Right forelimb (tissue), 1 donor: ENCODE data around the gene PAK1.
A peak's percentile ranks its signal among the peaks of the same experiment; 100 is the strongest.

ENCODE experiments used
- DNase-seq: peaks from one replicate; pipeline ENCODE4 v3.0.0-alpha.2; 2018

Gene PAK1

DNA sequence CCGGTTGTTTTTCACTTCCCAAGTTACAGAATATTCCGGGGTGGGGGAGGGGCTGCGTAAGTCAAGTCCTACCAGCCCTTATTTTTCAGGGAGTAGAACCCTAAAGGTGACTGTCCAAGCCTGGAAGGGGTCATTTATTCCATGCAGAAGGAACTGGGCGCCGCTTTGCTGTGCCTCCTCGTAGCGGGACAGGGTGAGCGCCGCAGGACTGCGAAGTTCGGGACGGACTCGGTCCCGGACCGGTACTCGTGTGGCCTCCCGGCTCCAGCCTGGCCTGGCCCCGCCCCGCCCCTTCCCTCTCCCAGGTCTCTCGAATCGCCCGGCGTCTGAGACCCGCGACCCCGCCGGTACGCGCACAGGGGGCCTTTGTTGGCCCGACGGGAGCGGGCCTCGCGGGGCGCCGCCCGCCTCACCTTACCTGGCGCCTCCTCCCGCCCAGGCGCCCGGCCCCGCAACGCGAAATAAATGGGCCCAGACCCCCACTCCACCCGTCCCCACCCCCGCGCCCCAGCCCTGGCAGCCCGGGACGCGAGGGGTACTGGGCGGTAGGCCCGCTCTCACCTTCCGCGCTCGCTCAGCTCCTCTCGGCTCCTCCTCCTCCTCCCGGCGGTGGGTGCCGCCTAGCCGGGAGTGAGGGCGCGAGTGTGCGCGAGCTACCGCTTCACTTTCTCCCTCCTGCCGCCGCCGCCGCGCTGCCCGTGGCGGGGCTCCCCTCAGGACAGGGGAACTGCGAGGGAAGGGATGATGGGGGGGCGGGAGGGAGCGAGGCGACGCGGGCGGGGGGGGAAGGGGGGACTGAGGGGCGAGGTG, 698 bp downstream of the PAK1 start:
- peak; percentile 61 for DNase-seq

DNA sequence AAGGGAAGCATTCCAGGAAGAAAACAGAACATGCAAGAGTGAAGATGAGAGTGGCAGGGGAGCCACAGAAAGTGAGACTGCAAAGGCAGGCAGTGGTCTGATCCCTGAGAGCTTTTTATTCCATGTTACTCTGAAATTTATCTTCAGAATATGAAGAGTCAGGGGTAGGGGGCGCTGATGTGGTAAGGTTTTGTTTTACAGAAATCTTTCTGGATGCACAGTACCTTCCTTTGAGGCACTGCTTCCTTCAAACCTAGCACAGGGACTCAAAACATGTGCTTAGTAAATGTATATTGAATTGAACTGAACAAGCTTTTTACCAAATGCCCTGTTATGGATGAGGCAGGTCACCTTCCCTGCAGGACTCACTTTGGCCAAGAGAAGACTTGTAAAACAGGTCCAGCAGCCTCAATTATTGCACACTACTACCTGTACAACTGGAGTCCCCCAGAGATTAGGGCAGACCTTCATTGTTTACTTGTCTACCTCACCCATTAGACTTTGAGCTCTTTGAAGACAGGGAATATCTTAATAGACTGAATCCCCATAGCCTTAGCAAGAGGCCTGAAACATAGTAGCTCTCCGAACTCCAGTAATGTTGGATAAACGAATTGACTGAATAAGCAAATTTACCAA, 2.2 kb downstream of the PAK1 start:
- no peak for DNase-seq

DNA sequence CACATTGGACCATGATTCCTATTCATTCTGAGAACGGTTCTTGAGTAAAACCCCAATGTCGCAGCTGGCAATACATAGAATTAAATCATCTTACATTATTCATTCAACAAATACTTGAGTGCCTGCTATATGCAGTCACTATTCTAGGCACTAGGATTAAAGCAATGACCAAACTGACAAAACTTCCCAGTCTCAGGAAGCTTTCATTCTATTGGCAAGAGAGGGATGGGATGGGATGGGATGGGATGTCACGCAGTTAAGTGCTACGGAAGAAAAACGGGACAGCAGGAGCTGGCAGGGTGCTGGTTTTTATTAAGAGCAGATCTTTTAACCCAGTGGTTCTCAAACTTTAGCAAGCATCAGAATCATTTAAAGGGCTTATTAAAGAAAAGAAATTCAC, 2.9 kb downstream of the PAK1 start:
- DNase-seq, result no peak

DNA sequence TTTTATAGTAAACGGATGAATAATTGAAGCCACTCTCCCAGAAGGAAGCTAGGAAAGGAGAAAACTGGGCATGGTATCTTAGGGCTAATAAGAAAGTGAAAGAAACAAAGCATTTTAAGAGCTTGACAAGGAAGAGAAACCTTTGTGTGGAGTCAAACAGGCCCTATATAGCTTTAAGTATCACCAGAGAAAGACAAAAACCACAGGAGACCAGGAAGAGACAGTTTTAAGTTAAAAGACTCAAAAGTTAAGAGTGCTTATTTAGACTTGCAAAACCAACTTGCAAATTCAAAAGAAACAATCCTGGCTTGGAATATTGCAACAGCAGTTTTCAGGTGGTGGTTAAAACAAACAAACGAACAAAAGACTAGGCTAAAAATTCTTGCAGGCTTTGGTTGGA, 3.4 kb downstream of the PAK1 start:
- DNase-seq, result no peak

DNA sequence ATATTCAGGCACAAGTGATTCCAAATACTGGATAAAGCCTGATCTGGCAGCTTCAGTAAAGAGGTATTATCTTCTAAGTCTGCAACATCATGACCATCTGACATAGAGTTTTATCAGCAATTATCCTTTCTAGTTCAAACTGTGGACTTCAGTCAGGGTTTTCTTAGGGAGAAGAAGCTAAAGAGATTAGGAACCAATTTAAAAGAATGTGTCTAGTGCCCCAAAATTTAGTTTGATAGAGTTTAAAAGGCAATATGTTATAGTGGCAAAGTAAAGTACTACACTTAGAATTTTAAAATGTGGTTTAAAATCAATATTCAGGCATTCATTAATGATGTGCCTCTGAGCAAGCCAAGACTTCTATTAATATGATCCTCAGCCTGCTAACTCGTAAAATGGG, 5.4 kb downstream of the PAK1 start:
- no peak for DNase-seq

DNA sequence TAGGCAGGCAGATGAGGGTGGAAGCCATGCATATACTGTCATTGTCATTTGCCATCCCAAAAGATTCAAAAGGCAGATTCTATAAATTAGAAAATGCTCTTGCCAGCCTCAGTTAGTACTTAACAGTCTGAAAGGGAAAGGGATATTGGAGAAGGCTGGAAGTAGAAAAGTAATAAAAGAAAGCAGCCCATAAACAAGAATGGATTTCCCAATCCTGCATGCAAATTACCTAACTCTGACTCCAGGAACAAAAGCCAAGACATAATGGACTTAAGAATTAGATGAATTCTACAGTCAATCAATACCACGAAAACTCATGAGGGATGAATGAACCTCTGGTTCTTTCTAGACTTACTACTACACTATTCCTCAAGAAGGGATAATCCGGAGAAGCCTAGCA, 5.9 kb downstream of the PAK1 start:
- DNase-seq, result no peak

DNA sequence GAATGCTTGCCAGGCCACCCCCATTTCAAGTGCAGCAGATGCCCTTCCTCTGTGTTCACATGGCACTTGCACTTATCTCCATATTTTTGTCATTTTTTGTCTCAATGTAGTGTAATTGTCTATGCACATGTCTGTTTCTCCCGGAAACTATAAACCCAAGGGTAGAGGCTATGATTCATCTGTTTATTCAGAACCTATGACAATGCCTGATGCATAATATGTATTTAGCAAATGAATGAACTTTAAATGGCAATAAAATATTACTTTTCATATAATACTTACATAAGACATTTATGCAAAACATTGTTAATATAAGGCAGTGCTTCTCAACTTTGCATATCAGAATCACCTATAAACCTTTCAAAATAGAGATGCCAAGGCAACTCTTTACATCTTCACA, 6.7 kb downstream of the PAK1 start:
- no peak for DNase-seq

DNA sequence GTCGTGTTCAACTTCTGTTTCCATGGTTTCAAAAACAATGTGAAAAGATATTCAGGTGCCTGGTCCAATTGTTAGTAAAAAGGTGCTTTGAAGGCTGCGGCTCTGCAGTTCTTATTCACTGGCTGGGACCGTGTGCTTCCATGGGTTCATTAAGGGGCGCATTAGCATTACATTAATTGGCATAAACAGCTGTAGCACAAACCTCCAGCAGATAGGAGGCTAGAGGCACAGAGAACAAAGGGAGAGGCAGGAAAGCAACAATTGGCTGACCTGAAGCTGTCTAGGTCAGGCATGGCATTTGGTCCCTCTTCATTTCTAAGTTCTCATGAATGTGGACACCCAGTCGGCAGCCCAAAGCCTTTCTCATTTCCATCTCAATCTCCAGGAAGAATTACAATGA, 16.6 kb downstream of the PAK1 start:
- DNase-seq, result no peak

DNA sequence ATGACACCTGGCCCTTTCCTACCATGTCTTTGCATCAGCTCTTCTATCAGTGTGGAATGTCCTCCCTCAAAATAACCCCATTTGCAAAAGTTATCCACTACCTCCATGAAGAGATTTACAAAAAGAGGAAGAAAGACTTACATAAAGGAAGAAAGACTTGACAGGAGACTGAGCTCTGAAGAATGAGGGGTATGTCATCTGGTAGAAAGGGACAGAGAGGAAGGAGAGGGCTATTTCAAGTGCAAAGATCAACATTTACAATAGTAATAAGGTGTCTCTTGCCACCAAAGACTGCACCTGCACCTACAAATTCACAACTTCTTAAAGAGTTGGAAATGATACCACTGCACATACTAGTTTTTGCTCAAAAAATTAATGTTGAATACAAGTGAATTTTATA, 18.2 kb downstream of the PAK1 start:
- no peak for DNase-seq

DNA sequence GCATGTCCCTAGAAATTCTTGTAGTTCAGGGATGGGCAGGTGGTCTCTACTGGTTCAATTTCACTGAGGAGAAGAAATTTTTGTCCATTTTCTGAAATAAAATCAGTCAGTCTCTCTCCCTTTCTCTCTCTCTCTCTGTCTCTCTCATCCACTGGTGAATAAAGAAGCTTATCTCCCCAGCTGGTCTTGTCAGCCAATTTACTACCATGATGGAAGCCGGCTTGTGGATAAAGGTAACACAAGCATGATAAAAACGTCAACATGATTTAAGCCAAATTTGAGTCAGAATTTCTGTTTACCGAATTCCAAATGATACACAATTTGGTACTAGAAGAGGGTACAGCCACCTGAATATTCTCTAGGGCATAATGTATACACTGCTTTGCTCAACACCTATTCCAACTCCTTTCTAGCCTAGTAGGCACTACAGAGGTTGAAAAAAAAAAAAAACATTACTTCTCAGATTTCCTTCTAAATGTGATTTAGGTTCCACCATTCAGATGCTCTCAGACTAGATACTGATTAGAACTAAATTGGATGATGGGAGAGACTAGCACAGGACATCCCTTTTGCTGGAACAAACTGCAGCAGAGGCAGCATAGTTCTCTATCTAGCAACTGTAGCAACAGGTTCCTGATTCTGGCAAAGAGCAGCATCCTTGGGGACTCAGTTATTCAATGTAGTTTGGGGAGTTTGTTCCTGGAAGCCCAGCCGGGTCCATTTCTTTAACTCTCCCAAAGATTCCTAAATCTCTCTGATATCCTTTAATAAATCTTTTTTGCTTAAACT, 18.8 kb downstream of the PAK1 start:
- no peak for DNase-seq

DNA sequence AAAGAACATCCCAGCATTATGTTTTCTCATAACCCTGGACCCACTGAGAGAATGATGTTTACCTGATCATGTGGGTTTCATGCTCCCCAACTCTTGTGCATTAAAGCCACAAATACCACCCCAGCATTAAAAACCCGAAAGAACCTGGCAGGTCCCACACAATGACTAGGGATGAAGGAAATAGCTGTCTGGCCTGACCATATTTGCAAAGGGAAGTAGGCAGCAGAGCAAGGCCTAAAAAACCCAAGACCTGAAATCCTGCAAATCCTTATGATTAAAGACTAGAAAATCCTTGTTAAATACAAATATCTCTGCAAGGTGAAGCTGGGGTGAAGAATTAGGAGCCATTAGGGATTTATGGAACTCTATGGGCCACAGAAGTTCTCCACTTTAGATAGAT, 23.7 kb downstream of the PAK1 start:
- DNase-seq, result no peak

DNA sequence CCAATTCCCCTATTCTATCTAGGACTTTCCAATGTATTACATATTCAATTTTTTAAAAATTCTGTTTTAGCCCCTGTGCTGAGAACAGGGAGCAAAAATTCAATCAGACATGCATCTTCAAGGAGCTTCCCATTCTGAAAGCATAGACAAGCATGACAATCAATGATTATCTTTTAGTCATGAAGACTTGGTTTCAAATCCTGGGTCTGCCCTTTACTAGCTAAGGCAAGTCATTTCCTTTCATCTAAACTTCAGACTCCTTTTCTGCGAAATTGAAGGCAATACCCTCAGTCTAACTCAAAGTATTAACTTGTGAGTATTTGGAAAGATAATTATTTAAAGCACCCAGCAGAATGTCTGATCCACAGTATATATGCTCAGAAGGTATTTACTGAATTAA, 24.1 kb downstream of the PAK1 start:
- no peak for DNase-seq

DNA sequence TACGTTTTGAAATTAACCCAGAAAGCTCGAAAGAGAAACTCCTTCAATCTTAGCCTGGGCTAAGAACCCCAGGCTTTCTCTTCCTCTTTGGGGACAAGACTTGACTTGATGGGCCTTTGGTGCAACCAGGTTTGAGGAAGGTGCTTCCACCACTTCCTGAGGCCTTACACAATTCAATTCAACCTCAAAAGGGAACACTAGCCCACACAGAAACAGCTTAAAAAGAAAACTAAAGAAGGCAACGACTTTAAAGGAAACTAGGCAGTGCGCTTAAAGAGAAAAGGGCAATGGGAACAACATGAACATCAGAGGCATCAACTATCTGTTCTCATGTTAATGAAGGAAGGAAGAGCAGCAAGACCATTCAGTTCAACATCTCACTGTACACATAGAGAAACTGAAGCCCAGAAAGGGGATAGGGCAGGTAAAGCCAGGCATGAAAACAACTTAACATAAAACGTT, 24.8 kb downstream of the PAK1 start:
- no peak for DNase-seq

DNA sequence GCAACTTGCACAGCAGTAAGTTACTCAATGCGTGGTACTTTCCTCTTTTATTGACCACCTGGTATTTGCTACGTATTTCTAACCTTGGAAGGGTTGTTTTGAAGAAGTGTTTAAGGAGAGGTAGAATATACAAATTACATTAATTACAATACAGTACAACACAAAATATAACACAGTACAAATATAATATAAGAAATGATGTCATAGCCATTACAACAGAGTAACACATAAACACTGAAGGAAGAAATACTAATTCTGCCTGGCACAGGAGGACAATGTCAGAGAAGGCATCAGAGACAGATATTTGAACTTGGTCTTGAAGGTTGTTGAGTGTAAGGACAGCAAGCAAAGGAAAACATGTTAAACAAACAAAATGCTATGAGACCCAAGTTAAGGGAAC, 25.6 kb downstream of the PAK1 start:
- DNase-seq, result no peak

DNA sequence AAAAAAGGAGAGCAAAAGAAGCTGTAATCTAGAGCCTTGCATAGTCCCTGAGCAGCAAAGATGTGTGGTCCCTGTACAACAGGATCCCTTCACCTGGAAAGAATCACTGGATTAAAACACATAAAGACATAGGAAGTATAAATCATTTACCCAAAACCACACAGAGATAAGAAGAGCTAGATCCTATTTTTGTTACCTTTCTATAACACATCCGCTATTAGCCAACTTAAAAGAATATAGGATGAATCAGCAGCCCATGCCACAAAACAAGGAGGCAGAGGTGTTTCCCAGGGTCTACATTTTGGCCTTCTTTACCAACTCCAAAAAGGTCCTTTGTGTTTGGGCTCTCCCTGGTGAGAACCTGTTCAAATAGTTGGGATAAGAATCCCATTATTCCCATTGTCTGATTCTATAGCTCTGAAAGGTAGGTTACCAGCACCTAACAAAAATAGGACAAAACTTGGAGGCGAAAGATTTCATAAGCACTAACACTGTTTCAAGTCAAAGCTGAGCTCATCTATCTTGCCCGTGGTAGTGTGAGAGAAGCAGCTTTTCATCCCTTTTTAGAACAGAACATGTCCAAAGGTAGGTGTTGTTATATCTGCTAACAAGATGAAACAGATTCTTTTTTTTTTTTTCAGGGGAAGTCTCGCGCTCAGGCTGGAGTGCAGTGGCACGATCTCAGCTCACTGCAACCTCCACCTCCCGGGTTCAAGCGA, 26.8 kb downstream of the PAK1 start:
- no peak for DNase-seq

DNA sequence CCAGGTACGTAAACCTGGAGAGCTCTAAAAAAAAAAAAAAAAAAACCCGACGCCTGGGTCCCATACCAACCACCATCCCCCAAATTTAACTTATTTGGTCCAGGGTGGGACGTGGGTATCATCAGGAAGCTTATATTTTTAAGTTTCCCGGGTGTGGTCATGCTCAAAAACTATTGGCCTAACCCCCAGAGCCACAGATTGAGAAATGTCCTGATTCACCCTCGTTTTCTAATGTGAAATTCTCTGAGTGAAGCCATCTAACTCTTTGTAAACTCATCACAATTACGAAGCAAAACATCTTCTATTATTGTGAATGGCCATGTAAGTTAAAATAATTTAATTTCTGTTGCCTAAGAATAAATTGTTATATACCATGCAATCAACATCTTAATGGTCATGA, 29.6 kb downstream of the PAK1 start:
- no peak for DNase-seq

DNA sequence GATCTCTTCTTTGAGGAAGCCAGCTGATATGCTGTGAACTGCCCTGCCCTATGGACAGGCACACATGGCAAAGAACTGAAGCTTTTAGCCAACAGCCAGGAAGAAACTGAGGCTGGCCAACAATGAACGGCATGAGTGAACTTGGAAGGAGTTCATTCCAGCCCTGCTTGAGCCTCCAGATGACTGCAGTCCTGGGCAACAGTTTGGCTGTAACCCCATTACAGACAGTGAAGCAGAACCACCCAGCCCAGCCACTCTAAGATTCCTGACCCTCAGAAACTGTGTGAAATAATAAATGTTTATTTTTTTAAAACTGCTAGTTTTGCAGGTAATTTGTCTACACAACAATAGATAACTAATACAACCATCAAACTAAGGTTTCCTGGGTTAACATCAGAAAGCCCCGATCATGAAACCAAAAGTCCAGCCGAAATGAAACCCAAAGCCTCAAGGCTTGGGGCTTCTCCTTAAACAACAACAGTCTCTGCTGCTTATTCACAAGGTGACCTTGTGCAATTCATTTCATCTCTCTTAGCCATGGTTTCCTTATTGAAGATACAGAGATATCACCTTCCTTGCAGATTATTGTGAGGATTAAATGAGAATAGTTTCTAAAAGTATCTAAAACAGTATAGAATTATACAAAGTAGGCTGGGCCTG, 31.4 kb downstream of the PAK1 start:
- DNase-seq, result no peak

DNA sequence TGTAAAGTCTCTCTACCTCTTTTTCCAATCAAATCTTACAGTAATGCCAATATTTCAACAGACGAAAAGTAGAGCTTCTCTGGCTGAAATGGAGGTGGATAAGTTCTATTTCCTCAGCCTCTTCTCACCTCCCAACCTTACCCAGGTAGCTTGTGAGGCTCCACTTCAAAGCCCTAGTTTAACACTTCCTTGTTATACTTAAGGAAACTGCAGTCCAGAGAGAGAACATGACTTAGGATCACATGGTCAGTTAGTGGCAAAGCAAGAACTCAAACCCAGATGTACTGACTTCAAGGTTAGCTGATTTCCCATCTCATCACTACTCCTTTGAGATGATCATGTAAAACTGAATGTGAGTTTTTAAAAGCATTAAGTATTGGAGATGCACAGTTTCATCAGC, 32.5 kb downstream of the PAK1 start:
- DNase-seq, result no peak

DNA sequence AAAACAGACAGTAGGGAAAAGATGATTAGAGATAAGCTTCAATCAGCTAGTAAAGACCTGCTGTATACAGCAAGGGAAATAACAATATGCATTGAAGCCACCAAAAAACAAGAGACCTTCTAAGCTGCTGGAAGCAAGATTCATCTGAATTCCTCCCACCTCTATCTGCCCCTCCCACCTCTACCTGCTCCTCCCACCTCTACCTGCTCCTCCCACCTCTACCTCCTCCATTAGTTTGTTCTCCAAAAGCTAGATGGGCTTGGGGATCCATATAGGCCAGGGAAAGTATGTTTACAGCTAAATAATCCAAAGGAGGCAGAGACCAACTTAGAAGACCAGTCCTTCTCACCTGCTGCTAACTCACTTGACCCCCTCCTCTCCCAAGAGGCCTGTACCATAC, 33.2 kb downstream of the PAK1 start:
- DNase-seq, result no peak

DNA sequence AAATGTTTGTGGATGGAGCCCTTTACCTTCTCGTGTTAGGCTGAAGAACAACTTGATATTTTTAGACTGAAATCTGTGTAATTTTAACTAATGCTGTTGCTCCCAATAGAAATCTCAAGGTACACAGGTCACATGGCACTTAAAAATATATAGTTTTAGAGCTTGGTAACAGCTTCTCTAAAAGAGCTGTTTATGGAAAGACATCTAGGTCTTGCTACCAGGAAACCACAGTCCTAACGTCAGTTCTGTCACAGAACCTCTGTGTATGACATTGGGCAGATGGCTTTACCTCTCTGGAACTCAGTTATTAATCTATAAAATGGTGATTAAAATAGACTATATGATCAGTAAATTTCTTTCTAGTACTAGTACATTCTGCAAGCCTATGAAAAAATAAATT, 35.4 kb downstream of the PAK1 start:
- no peak for DNase-seq

DNA sequence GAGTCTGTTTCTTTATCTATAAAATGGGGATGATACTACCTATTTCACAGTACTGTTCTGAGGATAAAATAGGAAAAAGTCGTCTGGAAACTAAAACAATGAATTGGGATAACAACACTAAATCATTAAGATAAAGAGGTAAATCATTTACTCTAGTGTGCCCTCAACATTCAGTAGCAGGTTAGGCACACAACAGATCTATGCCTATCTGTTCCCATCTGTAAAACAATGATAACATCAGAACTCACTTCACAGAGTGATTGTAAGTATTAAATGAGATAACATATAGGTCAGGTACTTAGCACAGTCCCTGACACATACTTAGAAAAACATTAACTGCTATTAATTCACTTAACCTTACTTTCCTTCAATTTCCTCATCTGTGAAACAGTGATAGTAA, 36.9 kb downstream of the PAK1 start:
- no peak for DNase-seq

DNA sequence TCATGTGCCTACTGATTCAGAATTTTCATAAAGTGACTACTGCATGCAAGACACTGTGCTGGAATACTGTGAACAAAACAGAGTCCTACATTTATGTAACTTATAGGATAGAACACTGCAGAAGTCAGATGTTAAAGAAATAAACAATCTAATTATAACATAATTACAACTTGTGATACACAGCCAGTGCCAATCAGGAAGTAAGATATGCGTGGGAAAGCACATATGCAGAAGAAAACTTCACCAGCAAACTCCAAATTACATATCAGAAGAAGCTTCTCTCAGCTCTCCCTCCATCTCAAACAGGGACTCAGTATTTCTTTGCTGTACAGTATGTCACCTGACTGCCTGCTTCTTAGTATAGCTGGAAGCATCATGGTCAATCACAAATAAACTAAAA, 37.4 kb downstream of the PAK1 start:
- DNase-seq, result no peak

DNA sequence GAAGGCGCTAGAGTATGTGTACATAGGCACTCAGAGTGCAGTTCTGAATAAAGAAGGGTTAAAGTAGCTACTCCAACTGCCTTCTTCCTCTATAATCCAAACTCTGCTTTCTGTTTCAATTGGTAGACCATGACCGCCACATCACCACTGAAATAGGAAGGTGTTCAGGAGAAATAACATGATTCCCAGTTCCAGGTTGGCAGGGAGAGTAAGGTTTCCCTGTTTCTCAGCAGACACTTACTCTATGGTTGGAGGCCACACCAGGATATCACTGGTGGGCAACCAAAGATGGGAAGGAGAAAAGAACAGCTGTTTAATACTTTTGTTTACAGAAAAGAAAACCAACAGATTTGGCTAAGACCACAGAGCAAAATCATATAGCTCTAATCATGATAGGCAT, 37.9 kb downstream of the PAK1 start:
- no peak for DNase-seq
